GM12878 (cell line): Measurements from ENCODE around the gene EHBP1. TPM values are rescaled to one million over a fixed set of nuclear protein-coding genes. Genes with fewer than 3 reads are reported as not detected.

Experiments used
- BACH1 ChIP-seq: fragments of 450-650 bp; IDR thresholded peaks from 2 replicates; pipeline ENCODE4 v1.6.1; 2017; ENCODE audit warnings: mild to moderate bottlenecking, borderline replicate concordance
- CBFB ChIP-seq: IDR thresholded peaks from 2 replicates; pipeline ENCODE4 v1.6.1; 2016; ENCODE audit warnings: antibody characterized with exemption, low read depth
- DPF2 ChIP-seq: fragments of 450-650 bp; IDR thresholded peaks from 2 replicates; pipeline ENCODE4 v1.6.1; 2017; ENCODE audit warnings: mild to moderate bottlenecking
- FOXM1 ChIP-seq: IDR thresholded peaks from 2 replicates; pipeline ENCODE4 v1.6.1; 2012; ENCODE audit warnings: low read depth, mild to moderate bottlenecking, inconsistent platforms, low read length, moderate library complexity
- MTA3 ChIP-seq: IDR thresholded peaks from 2 replicates; pipeline ENCODE4 v1.6.1; 2012; ENCODE audit warnings: low read length, inconsistent platforms, borderline replicate concordance
- MYB ChIP-seq: fragments of 150-350 bp; IDR thresholded peaks from 2 replicates; pipeline ENCODE4 v1.6.1; 2014; ENCODE audit warnings: mild to moderate bottlenecking, low read depth, low read length, borderline replicate concordance
- NR2C2 ChIP-seq: IDR thresholded peaks from 2 replicates; pipeline ENCODE4 v1.6.1; 2011; ENCODE audit warnings: borderline replicate concordance, low read depth; ENCODE audit not compliant: control insufficient read depth, insufficient read length
- RELA ChIP-seq: fragments of 450-650 bp; IDR thresholded peaks from 2 replicates; pipeline ENCODE4 v1.8.0; 2014; ENCODE audit warnings: borderline replicate concordance; ENCODE audit not compliant: partially characterized antibody
- TCF7 ChIP-seq: IDR thresholded peaks from 2 replicates; pipeline ENCODE4 v1.6.1; 2014; ENCODE audit warnings: antibody characterized with exemption, borderline replicate concordance
- WRNIP1 ChIP-seq: IDR thresholded peaks from 2 replicates; pipeline ENCODE4 v1.6.1; 2011; ENCODE audit warnings: low read depth, low read length, improper control_type of control experiment, borderline replicate concordance
- ZBTB40 ChIP-seq: fragments of 450-650 bp; IDR thresholded peaks from 2 replicates; pipeline ENCODE4 v1.6.1; 2016; ENCODE audit warnings: mild to moderate bottlenecking, moderate library complexity, borderline replicate concordance
- ZSCAN29 ChIP-seq: fragments of 450-650 bp; IDR thresholded peaks from 2 replicates; pipeline ENCODE4 v1.6.1; 2017; ENCODE audit warnings: mild to moderate bottlenecking, moderate library complexity
- polyA plus RNA-seq, 11 experiments: library from polyadenylated mRNA; depleted of rRNA in 4 of 11; unstranded in 6 of 11; stranded (reverse) in 5 of 11; fragments of >200 nt; fragmentation: Nextera tagmentation in 4 of 11; fragmentation: Illumina TruSeq in 1 of 11; extraction: Ambion mirVana in 4 of 11; extraction: Trizol in 1 of 11; gene quantifications; 1 replicate in 1 of 11; 2 replicates in 10 of 11; pipeline versions ENCODE4 v1.2.1 to v1.2.3, GENCODE V29; 2011 to 2016; ENCODE audit warnings: inconsistent platforms in 2 of 11, missing spikeins in 2 of 11, low read depth in 1 of 11
- total RNA-seq, 4 experiments: library from RNA; depleted of rRNA in 3 of 4; stranded (reverse); fragments of >200 nt in 3 of 4; fragmentation: Illumina TruSeq in 1 of 4; extraction: Trizol in 1 of 4; gene quantifications; 2 replicates each; pipeline versions ENCODE4 v1.2.1 to v1.2.3, GENCODE V29; 2013 to 2021
- TF ChIP-seq, protein P1 (sequence below): IDR thresholded peaks from 2 replicates; pipeline ENCODE4 v1.6.1; 2011; ENCODE audit warnings: low read depth, low read length, improper control_type of control experiment, borderline replicate concordance
- TF ChIP-seq, protein P2 (sequence below): IDR thresholded peaks from 2 replicates; pipeline ENCODE4 v1.6.1; 2012; ENCODE audit warnings: improper control_type of control experiment, low read depth, low read length; ENCODE audit not compliant: insufficient replicate concordance
- TF ChIP-seq, protein P3 (sequence below): fragments of 450-650 bp; IDR thresholded peaks from 2 replicates; pipeline ENCODE4 v1.6.1; 2016; ENCODE audit warnings: mild to moderate bottlenecking
- TF ChIP-seq, protein P4 (sequence below), 3 experiments: IDR thresholded peaks in 2 of 3; conservative IDR thresholded peaks in 1 of 3; 2 replicates each; pipeline ENCODE4 v1.5.1; 2011; ENCODE audit warnings: low read depth in 3 of 3, low read length in 3 of 3, mild to moderate bottlenecking in 3 of 3, control low read depth in 2 of 3, moderate library complexity in 2 of 3, inconsistent platforms in 1 of 3, mixed read lengths in 1 of 3; ENCODE audit not compliant: control insufficient read depth in 2 of 3, insufficient read depth in 1 of 3; ENCODE audit errors: extremely low read depth in 1 of 3

The EHBP1 gene
- total and polyA plus RNA-seq, 10 of the 15 experiments (the other 5 are each of a cell fraction or from before 2014, with no cell fraction given): 5.7 to 26.1 (median 13.6) TPM

DNA sequence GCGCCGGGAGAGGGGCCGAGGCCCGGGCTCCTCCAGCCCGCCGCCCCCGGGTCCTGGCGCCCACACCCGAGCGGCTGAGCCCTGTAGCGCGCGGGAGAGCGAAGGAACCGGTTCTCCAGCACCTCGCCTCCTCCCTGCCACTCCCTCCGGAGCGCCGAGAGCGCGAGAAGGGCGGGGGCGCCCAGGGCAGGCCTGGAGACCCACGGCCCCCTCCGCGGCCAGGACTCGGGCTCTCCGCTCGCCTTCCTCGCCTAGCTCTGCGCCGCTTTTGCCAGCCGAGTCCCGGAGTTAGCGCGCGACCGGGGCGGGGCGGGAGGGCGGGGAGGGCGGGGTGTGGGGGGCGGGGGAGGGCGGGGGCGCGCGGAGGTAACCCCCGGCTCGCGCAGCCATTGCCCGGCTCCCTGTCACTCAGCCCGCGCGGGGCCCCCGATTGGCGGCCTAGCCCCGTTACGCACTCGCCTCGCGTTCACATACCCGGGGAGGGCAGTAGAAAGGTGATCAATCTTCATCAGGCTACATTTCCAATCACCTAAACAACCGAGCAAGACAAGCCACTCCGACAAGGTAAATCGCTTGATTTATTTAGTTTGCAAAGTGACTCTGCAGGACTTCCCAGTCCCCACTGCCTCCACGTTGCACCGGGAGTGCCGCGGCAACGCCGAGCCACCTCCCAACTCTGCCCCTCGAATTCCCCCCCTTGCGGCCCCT lies 345.0 kb downstream of the EHBP1 start, which contains the start of gene OTX1 (continued):
- TF ChIP-seq, protein P1, sequence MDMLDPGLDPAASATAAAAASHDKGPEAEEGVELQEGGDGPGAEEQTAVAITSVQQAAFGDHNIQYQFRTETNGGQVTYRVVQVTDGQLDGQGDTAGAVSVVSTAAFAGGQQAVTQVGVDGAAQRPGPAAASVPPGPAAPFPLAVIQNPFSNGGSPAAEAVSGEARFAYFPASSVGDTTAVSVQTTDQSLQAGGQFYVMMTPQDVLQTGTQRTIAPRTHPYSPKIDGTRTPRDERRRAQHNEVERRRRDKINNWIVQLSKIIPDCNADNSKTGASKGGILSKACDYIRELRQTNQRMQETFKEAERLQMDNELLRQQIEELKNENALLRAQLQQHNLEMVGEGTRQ: no peak
- TF ChIP-seq TCF7 (no peak), ZBTB40 (no peak), DPF2 (peak; percentile 71), BACH1 (0 out of 2 replicates have a peak, but pooled peaks have one; percentile 55), ZSCAN29 (no peak), WRNIP1 (no peak), MYB (no peak), CBFB (no peak), NR2C2 (no peak), FOXM1 (no peak), MTA3 (no peak), RELA (no peak)
- TF ChIP-seq, protein P2, sequence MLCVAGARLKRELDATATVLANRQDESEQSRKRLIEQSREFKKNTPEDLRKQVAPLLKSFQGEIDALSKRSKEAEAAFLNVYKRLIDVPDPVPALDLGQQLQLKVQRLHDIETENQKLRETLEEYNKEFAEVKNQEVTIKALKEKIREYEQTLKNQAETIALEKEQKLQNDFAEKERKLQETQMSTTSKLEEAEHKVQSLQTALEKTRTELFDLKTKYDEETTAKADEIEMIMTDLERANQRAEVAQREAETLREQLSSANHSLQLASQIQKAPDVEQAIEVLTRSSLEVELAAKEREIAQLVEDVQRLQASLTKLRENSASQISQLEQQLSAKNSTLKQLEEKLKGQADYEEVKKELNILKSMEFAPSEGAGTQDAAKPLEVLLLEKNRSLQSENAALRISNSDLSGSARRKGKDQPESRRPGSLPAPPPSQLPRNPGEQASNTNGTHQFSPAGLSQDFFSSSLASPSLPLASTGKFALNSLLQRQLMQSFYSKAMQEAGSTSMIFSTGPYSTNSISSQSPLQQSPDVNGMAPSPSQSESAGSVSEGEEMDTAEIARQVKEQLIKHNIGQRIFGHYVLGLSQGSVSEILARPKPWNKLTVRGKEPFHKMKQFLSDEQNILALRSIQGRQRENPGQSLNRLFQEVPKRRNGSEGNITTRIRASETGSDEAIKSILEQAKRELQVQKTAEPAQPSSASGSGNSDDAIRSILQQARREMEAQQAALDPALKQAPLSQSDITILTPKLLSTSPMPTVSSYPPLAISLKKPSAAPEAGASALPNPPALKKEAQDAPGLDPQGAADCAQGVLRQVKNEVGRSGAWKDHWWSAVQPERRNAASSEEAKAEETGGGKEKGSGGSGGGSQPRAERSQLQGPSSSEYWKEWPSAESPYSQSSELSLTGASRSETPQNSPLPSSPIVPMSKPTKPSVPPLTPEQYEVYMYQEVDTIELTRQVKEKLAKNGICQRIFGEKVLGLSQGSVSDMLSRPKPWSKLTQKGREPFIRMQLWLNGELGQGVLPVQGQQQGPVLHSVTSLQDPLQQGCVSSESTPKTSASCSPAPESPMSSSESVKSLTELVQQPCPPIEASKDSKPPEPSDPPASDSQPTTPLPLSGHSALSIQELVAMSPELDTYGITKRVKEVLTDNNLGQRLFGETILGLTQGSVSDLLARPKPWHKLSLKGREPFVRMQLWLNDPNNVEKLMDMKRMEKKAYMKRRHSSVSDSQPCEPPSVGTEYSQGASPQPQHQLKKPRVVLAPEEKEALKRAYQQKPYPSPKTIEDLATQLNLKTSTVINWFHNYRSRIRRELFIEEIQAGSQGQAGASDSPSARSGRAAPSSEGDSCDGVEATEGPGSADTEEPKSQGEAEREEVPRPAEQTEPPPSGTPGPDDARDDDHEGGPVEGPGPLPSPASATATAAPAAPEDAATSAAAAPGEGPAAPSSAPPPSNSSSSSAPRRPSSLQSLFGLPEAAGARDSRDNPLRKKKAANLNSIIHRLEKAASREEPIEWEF: peak; percentile 16
- TF ChIP-seq, protein P3, sequence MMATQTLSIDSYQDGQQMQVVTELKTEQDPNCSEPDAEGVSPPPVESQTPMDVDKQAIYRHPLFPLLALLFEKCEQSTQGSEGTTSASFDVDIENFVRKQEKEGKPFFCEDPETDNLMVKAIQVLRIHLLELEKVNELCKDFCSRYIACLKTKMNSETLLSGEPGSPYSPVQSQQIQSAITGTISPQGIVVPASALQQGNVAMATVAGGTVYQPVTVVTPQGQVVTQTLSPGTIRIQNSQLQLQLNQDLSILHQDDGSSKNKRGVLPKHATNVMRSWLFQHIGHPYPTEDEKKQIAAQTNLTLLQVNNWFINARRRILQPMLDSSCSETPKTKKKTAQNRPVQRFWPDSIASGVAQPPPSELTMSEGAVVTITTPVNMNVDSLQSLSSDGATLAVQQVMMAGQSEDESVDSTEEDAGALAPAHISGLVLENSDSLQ: peak; percentile 98
- TF ChIP-seq, protein P4, sequence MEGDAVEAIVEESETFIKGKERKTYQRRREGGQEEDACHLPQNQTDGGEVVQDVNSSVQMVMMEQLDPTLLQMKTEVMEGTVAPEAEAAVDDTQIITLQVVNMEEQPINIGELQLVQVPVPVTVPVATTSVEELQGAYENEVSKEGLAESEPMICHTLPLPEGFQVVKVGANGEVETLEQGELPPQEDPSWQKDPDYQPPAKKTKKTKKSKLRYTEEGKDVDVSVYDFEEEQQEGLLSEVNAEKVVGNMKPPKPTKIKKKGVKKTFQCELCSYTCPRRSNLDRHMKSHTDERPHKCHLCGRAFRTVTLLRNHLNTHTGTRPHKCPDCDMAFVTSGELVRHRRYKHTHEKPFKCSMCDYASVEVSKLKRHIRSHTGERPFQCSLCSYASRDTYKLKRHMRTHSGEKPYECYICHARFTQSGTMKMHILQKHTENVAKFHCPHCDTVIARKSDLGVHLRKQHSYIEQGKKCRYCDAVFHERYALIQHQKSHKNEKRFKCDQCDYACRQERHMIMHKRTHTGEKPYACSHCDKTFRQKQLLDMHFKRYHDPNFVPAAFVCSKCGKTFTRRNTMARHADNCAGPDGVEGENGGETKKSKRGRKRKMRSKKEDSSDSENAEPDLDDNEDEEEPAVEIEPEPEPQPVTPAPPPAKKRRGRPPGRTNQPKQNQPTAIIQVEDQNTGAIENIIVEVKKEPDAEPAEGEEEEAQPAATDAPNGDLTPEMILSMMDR (IDR thresholded peaks at IDR 0.05 in 2 of 3, conservative IDR thresholded peaks at IDR 0.05 in 1 of 3; ENCODE audit: control insufficient read depth in 2 of 3, extremely low read depth in 1 of 3, insufficient read depth in 1 of 3, low read depth in 3 of 3, low read length in 3 of 3): no peak
